GM23338 (cell line): Measurements from ENCODE around the gene RUVBL1. TPM values are rescaled to one million over a fixed set of nuclear protein-coding genes. Genes with fewer than 3 reads are reported as not detected.

ENCODE experiments used
- ATAC-seq: fragments of 200-7000 bp; cut with Tn5 transposase; 3 replicates; pipeline ENCODE4 v1.9.1; 2020
- DNase-seq: peaks from one replicate; pipeline ENCODE4 v3.0.0-alpha.2; 2015; ENCODE audit warnings: low spot score
- H2AFZ ChIP-seq: fragments of 200-600 bp; sonication (generic); 2 replicates; pipeline ENCODE4 v1.8.0; 2016; ENCODE audit warnings: antibody characterized with exemption, mild to moderate bottlenecking, moderate library complexity
- H3F3A ChIP-seq: fragments of 200-600 bp; sonication (generic); replicated peaks from 2 replicates; pipeline ENCODE4 v1.8.0; 2017; ENCODE audit warnings: antibody characterized with exemption, mixed run types, low read depth
- H3K27ac ChIP-seq: fragments of 200-600 bp; sonication (generic); 2 replicates; pipeline ENCODE4 v1.6.1; 2016; ENCODE audit warnings: low read depth
- H3K27me3 ChIP-seq: fragments of 200-600 bp; sonication (generic); 2 replicates; pipeline ENCODE4 v1.8.0; 2016; ENCODE audit warnings: mild to moderate bottlenecking, mixed run types, moderate library complexity; ENCODE audit not compliant: insufficient read depth
- H3K36me3 ChIP-seq: fragments of 200-600 bp; sonication (generic); 2 replicates; pipeline ENCODE4 v1.8.0; 2016; ENCODE audit warnings: mild to moderate bottlenecking; ENCODE audit not compliant: insufficient read depth
- H3K4me1 ChIP-seq: fragments of 200-600 bp; sonication (generic); 2 replicates; pipeline ENCODE4 v1.8.0; 2016; ENCODE audit warnings: mild to moderate bottlenecking, moderate library complexity; ENCODE audit not compliant: insufficient read depth
- H3K4me2 ChIP-seq: fragments of 200-600 bp; sonication (generic); 2 replicates; pipeline ENCODE4 v1.7.1; 2017; ENCODE audit warnings: mixed run types
- H3K4me3 ChIP-seq: fragments of 200-600 bp; sonication (generic); 2 replicates; pipeline ENCODE4 v1.6.1; 2016; ENCODE audit warnings: mixed run types
- H3K79me2 ChIP-seq: fragments of 200-600 bp; sonication (generic); replicated peaks from 2 replicates; pipeline ENCODE4 v1.8.0; 2017; ENCODE audit warnings: mild to moderate bottlenecking; ENCODE audit not compliant: insufficient read depth
- H3K9me2 ChIP-seq: fragments of 200-600 bp; sonication (generic); 2 replicates; pipeline ENCODE4 v1.8.0; 2017; ENCODE audit not compliant: insufficient read depth
- H4K20me1 ChIP-seq: fragments of 200-600 bp; sonication (generic); replicated peaks from 2 replicates; pipeline ENCODE4 v1.8.0; 2017; ENCODE audit warnings: mild to moderate bottlenecking; ENCODE audit not compliant: insufficient read depth
- H3K27ac Mint-ChIP-seq: 2 replicates; pipeline ENCODE4 v1.8.0; 2020; ENCODE audit warnings: inconsistent platforms, mild to moderate bottlenecking, moderate library complexity, mixed read lengths
- H3K27me3 Mint-ChIP-seq: 3 replicates; pipeline ENCODE4 v1.8.0; 2022; ENCODE audit warnings: low read depth, mild to moderate bottlenecking, moderate library complexity, mixed read lengths, inconsistent platforms; ENCODE audit not compliant: insufficient read depth, poor library complexity
- H3K36me3 Mint-ChIP-seq: 3 replicates; pipeline ENCODE4 v1.8.0; 2021; ENCODE audit warnings: low read depth, mild to moderate bottlenecking, inconsistent platforms, moderate library complexity, mixed read lengths
- H3K4me1 Mint-ChIP-seq: 3 replicates; pipeline ENCODE4 v1.8.0; 2020; ENCODE audit warnings: mild to moderate bottlenecking, inconsistent platforms, mixed read lengths
- H3K4me3 Mint-ChIP-seq: 3 replicates; pipeline ENCODE4 v1.8.0; 2021; ENCODE audit warnings: moderate library complexity, mild to moderate bottlenecking, inconsistent platforms, mixed read lengths
- H3K9me3 Mint-ChIP-seq: 3 replicates; pipeline ENCODE4 v1.8.0; 2020; ENCODE audit warnings: moderate library complexity, mild to moderate bottlenecking, inconsistent platforms, mixed read lengths
- CREB1 ChIP-seq: fragments of 250-450 bp; sonication (Bioruptor Pico); IDR thresholded peaks from 2 replicates; pipeline ENCODE4 v1.5.0; 2020; ENCODE audit warnings: low read depth, mild to moderate bottlenecking, moderate library complexity
- CTCF ChIP-seq, 2 experiments: fragments of 200-600 bp in 1 of 2; sonication (generic) in 1 of 2; conservative IDR thresholded peaks; 2 replicates each; pipeline versions ENCODE4 v1.5.1 to v1.6.1; 2016 to 2017; ENCODE audit warnings: antibody characterized with exemption in 2 of 2, low read depth in 2 of 2, mild to moderate bottlenecking in 2 of 2, moderate library complexity in 1 of 2
- ETS1 ChIP-seq: IDR thresholded peaks from 2 replicates; pipeline ENCODE4 v1.6.1; 2016; ENCODE audit warnings: antibody characterized with exemption
- EZH2phosphoT487 ChIP-seq: fragments of 200-600 bp; sonication (generic); IDR thresholded peaks from one replicate; pipeline ENCODE4 v1.8.1; 2018; ENCODE audit warnings: antibody characterized with exemption; ENCODE audit not compliant: unreplicated experiment
- POLR2AphosphoS5 ChIP-seq: IDR thresholded peaks from 2 replicates; pipeline ENCODE4 v1.6.1; 2016; ENCODE audit warnings: antibody characterized with exemption, low read depth
- REST ChIP-seq: IDR thresholded peaks from one replicate; pipeline ENCODE4 v1.6.1; 2018; ENCODE audit warnings: antibody characterized with exemption; ENCODE audit not compliant: unreplicated experiment
- STAT1 ChIP-seq: IDR thresholded peaks from one replicate; pipeline ENCODE4 v1.6.1; 2016; ENCODE audit warnings: antibody characterized with exemption; ENCODE audit not compliant: unreplicated experiment
- ZNF114 ChIP-seq: fragments of 250-450 bp; sonication (Bioruptor Pico); IDR thresholded peaks from 2 replicates; pipeline ENCODE4 v1.5.0; 2020; ENCODE audit warnings: mild to moderate bottlenecking, moderate library complexity
- ZNF331 ChIP-seq: fragments of 250-450 bp; sonication (Bioruptor Pico); IDR thresholded peaks from 2 replicates; pipeline ENCODE4 v1.5.0; 2020; ENCODE audit warnings: low read depth, mild to moderate bottlenecking, moderate library complexity
- ZNF462 ChIP-seq: fragments of 250-450 bp; sonication (Bioruptor Pico); IDR thresholded peaks from 2 replicates; pipeline ENCODE4 v1.5.0; 2020; ENCODE audit warnings: mild to moderate bottlenecking, moderate library complexity
- polyA plus RNA-seq: library from polyadenylated mRNA; unstranded; fragments of >200 nt; fragmentation: Nextera tagmentation; extraction: Ambion mirVana; gene quantifications from 2 replicates; pipeline ENCODE4 v1.2.1, GENCODE V29; 2016
- total RNA-seq: library from RNA; depleted of rRNA; stranded (reverse); fragments of >200 nt; shearing (Covaris generic); gene quantifications from 2 replicates; pipeline ENCODE4 v1.2.3, GENCODE V29; 2014

RUVBL1 gene
- total and polyA plus RNA-seq, 2 experiments from 2014 or later: 133 to 136 TPM

- TF ChIP-seq CTCF (conservative IDR thresholded peaks at IDR 0.05; ENCODE audit: low read depth in 2 of 2) (no peak), ZNF462 (CRISPR knock-in tag) (no peak)
Measured at GRCh38 chr3:128167646-128167972, 44.0 kb upstream of the RUVBL1 start (continued).

GRCh38 chr3:128166971-128167453, 43.4 kb upstream of the RUVBL1 start:
- Histone ChIP-seq H3K79me2 (peaks cover 22% of the 10 kb centered on the region), H3K4me1 (peaks cover 3% of the 10 kb centered on the region; the same call in 1 of the 2 replicates), H3K4me3 (no peak overlapping the region), H3K4me2 (no peak overlapping the region), H3K27me3 (no peaks in the 10 kb centered on the region), H2AFZ (no peak overlapping the region), H3F3A (no peaks in the 10 kb centered on the region), H3K27ac (no peak overlapping the region), H3K9me2 (no peaks in the 10 kb centered on the region), H3K36me3 (no peaks in the 10 kb centered on the region), H4K20me1 (no peaks in the 10 kb centered on the region; the same call in 1 of the 2 replicates)
- H3K4me3 Mint-ChIP-seq: no peak overlapping the region
- H3K9me3 Mint-ChIP-seq: no peaks in the 10 kb centered on the region
- H3K27me3 Mint-ChIP-seq: peaks cover 9% of the 10 kb centered on the region
- H3K4me1 Mint-ChIP-seq: peaks cover 26% of the 10 kb centered on the region
- ATAC-seq (no peak), DNase-seq (no peak)
- no peaks in the 10 kb centered on the region for H3K36me3 Mint-ChIP-seq
- no peak overlapping the region for H3K27ac Mint-ChIP-seq
- TF ChIP-seq POLR2AphosphoS5 (no peak), ZNF114 (no peak), CTCF (conservative IDR thresholded peaks at IDR 0.05; ENCODE audit: low read depth in 2 of 2) (no peak), ETS1 (no peak), REST (no peak), ZNF331 (CRISPR knock-in tag) (no peak), STAT1 (no peak), EZH2phosphoT487 (no peak), CREB1 (CRISPR knock-in tag) (no peak)
